Measurements from ENCODE around the gene EPDR1. TPM values are rescaled to one million over a fixed set of nuclear protein-coding genes. Genes with fewer than 3 reads are reported as not detected.

The EPDR1 gene
- total and polyA plus RNA-seq, 2 donors (not counting 1 experiment from before 2014, with no cell fraction given) = 21.5 to 59.6 TPM

DNA sequence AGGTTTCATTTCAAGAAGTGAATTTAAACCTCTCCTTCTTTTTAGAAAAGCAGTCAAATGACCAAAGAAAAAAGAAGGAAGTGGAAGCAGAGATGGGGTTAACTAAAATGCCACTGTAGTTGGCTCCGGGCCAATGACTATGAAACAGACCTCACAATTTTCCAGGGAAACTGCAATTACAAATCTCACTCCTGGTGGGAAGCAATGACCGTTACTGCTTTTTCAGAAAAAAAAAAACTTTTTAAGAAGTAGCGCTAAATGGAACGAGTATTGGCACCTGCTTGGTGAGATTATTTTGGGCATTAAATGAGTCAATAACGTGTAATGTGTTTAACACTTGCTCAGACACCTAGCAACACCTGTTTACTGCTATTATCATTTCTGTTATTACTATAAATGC is 5.0 kb upstream of the EPDR1 start:
- peaks cover 11% of the 10 kb centered on the region for H3K27me3 ChIP-seq (ENCODE audit: control insufficient read depth, insufficient read depth, low read length)
- no peak overlapping the region for H2AFZ ChIP-seq (ENCODE audit: low read length)
- H3K9ac ChIP-seq (ENCODE audit: insufficient read depth, low read length) = no peak overlapping the region
- no peaks in the 10 kb centered on the region for H3K79me2 ChIP-seq (ENCODE audit: control insufficient read depth, insufficient read depth, low read length)
- peak in 1 of 2 donors; percentile 25 for DNase-seq (ENCODE audit: low read depth in 2 of 2)
- TF ChIP-seq, protein P1, sequence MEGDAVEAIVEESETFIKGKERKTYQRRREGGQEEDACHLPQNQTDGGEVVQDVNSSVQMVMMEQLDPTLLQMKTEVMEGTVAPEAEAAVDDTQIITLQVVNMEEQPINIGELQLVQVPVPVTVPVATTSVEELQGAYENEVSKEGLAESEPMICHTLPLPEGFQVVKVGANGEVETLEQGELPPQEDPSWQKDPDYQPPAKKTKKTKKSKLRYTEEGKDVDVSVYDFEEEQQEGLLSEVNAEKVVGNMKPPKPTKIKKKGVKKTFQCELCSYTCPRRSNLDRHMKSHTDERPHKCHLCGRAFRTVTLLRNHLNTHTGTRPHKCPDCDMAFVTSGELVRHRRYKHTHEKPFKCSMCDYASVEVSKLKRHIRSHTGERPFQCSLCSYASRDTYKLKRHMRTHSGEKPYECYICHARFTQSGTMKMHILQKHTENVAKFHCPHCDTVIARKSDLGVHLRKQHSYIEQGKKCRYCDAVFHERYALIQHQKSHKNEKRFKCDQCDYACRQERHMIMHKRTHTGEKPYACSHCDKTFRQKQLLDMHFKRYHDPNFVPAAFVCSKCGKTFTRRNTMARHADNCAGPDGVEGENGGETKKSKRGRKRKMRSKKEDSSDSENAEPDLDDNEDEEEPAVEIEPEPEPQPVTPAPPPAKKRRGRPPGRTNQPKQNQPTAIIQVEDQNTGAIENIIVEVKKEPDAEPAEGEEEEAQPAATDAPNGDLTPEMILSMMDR (conservative IDR thresholded peaks at IDR 0.05 in 1 of 2, IDR thresholded peaks at IDR 0.05 in 1 of 2; ENCODE audit: low read depth in 1 of 2, low read length in 2 of 2) = no peak
- TF ChIP-seq EZH2 (IDR thresholded peaks at IDR 0.05; ENCODE audit: low read length, missing control alignments) = no peak
- no peaks in the 10 kb centered on the region for H3K4me1 ChIP-seq (ENCODE audit: control insufficient read depth, extremely low read depth, insufficient read depth, low read length)
- no peak overlapping the region for H3K27ac ChIP-seq (ENCODE audit: insufficient read depth, low read length)
- no peak overlapping the region for H3K4me2 ChIP-seq (ENCODE audit: extremely low read depth, insufficient read depth, low read length)
- no peaks in the 10 kb centered on the region for H3K36me3 ChIP-seq (ENCODE audit: control insufficient read depth, insufficient read depth, low read length)
- no peaks in the 10 kb centered on the region for H4K20me1 ChIP-seq (ENCODE audit: control insufficient read depth, extremely low read depth, insufficient read depth, low read length)
- peak overlapping the region in 1 of 4 experiments; percentile 60 for H3K4me3 ChIP-seq (replicated peaks in 1 of 4; ENCODE audit: control extremely low read depth in 1 of 4, insufficient read depth in 1 of 4, low read depth in 3 of 4, low read length in 4 of 4)
- H3K9me3 ChIP-seq (ENCODE audit: control insufficient read depth, insufficient read depth, low read depth, low read length) = no peaks in the 10 kb centered on the region

DNA sequence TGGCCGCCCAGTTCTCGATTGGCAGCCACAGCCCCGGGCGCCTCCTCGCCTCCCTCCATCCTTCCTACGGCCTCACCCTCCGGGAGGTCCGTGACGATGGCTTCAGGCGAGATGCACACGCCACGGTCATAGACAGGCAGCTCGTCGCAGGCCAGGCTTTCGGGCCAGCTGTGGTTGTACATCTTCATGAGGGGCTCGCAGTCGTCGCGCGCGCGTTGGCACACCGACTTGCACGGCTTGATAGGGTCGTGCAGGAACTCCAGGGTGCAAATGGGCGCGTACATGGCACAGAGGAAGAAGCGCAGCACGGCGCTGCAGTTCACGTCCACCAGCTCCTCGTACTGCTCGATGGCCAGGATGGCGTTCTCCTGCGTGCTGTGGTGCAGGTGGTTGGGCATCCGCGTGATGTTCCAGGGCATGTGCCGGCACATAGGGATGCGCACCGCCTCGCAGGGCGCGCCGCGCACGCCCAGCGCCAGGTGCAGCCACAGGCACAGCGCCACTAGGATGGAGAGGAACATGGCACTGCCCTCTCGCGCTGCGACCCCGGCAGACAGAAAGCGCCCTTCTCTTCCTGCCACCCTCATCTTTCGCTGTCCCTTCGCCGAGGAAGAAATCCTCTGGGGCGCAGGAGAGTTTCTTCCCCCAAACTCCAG is 4.3 kb upstream of the EPDR1 start:
- peak overlapping the region; percentile 12 for H3K9ac ChIP-seq (ENCODE audit: insufficient read depth, low read length)
- H2AFZ ChIP-seq (ENCODE audit: low read length) = peak overlapping the region; percentile 67
- TF ChIP-seq, protein P1 (conservative IDR thresholded peaks at IDR 0.05 in 1 of 2, IDR thresholded peaks at IDR 0.05 in 1 of 2; ENCODE audit: low read depth in 1 of 2, low read length in 2 of 2) = no peak
- peak; percentile 72 for TF ChIP-seq EZH2 (IDR thresholded peaks at IDR 0.05; ENCODE audit: low read length, missing control alignments)
- H4K20me1 ChIP-seq (ENCODE audit: control insufficient read depth, extremely low read depth, insufficient read depth, low read length) = no peaks in the 10 kb centered on the region
- H3K27me3 ChIP-seq (ENCODE audit: control insufficient read depth, insufficient read depth, low read length) = peaks cover 11% of the 10 kb centered on the region
- peak overlapping the region; percentile 38 to 60 (median 52) for H3K4me3 ChIP-seq (replicated peaks in 1 of 4; ENCODE audit: control extremely low read depth in 1 of 4, insufficient read depth in 1 of 4, low read depth in 3 of 4, low read length in 4 of 4)
- DNase-seq (ENCODE audit: low read depth in 2 of 2) = peak; percentile 2 to 32
- no peak overlapping the region for H3K27ac ChIP-seq (ENCODE audit: insufficient read depth, low read length)
- no peaks in the 10 kb centered on the region for H3K9me3 ChIP-seq (ENCODE audit: control insufficient read depth, insufficient read depth, low read depth, low read length)
- H3K79me2 ChIP-seq (ENCODE audit: control insufficient read depth, insufficient read depth, low read length) = no peaks in the 10 kb centered on the region
- no peaks in the 10 kb centered on the region for H3K36me3 ChIP-seq (ENCODE audit: control insufficient read depth, insufficient read depth, low read length)
- H3K4me2 ChIP-seq (ENCODE audit: extremely low read depth, insufficient read depth, low read length) = peak overlapping the region; percentile 62
- H3K4me1 ChIP-seq (ENCODE audit: control insufficient read depth, extremely low read depth, insufficient read depth, low read length) = no peaks in the 10 kb centered on the region

DNA sequence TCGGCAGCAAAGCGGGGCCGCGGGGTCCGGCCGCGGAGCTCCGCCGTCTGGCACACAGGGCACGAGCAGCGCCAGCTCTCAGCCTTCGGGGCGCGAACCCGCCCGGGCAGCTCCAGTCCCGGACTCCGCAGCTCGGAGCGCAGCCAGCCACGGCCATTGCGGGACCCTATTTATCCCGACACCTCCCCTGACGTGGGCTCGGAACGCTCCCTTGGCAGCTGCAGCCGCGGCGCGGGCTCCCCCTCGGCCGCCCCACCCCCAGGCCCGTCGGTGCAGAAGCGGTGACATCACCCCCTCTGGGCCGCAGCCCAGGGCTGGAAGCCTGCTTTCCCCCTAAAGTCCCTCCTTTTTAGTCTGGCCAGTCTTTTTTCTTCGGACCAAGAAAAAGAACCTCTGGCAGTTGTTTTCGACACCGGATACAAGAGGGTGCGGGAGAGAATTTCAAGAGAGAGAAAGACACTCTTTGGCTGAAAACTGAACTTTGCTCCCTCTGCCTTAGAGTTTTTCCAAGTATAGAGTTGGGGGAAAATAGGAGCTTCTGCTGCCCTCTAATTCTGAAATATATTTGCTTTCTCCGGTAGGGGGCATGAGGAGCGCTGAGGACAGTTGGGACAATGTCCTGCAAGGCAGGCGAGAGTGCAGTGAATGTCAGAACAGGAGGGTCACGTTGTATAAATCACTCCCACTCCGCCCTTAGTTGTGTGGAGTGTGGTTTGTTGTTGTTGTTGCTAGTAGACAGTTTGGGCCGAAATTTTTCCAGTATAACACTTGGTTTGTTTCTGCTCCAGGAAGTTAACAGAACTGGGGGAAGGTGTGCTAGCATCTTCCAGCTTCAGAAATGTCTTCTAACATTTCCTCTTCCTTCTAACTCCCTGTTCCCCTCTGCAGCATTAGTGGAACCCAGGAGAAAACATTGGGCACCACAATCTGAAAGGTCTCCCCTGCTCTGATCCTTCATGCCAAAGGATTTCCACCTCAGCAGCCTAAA is 3.5 kb upstream of the EPDR1 start, which contains the start of gene SFRP4:
SFRP4 (minus strand) TSS at position 145 of the 988 bp plus-strand sequence. CDS start 280 bp downstream, outside the sequence.
- Histone ChIP-seq H3K4me3 (replicated peaks in 1 of 4; ENCODE audit: control extremely low read depth in 1 of 4, insufficient read depth in 1 of 4, low read depth in 3 of 4, low read length in 4 of 4) (peak within 1 kb of the TSS; percentile 48 to 60 (median 52)), H3K4me1 (ENCODE audit: control insufficient read depth, extremely low read depth, insufficient read depth, low read length) (no peaks in the 10 kb centered on the region), H3K27ac (ENCODE audit: insufficient read depth, low read length) (no peak within 1 kb of the TSS), H4K20me1 (ENCODE audit: control insufficient read depth, extremely low read depth, insufficient read depth, low read length) (no peaks in the 10 kb centered on the region), H2AFZ (ENCODE audit: low read length) (peak within 1 kb of the TSS; percentile 67), H3K27me3 (ENCODE audit: control insufficient read depth, insufficient read depth, low read length) (peaks cover 11% of the 10 kb centered on the region), H3K79me2 (ENCODE audit: control insufficient read depth, insufficient read depth, low read length) (no peaks in the 10 kb centered on the region), H3K9me3 (ENCODE audit: control insufficient read depth, insufficient read depth, low read depth, low read length) (no peaks in the 10 kb centered on the region), H3K9ac (ENCODE audit: insufficient read depth, low read length) (peak within 1 kb of the TSS; percentile 12), H3K36me3 (ENCODE audit: control insufficient read depth, insufficient read depth, low read length) (no peaks in the 10 kb centered on the region), H3K4me2 (ENCODE audit: extremely low read depth, insufficient read depth, low read length) (peak within 1 kb of the TSS; percentile 62)
- DNase-seq (ENCODE audit: low read depth in 2 of 2) = peak; percentile 58 to 70
- TF ChIP-seq, protein P1 (conservative IDR thresholded peaks at IDR 0.05 in 1 of 2, IDR thresholded peaks at IDR 0.05 in 1 of 2; ENCODE audit: low read depth in 1 of 2, low read length in 2 of 2) = peak; percentile 67 to 76
- TF ChIP-seq EZH2 (IDR thresholded peaks at IDR 0.05; ENCODE audit: low read length, missing control alignments) = no peak
